GM18511 (cell line): ENCODE data around the gene IGFLR1.

Source experiments
- ATAC-seq: cut with Tn5 transposase; IDR thresholded peaks from one replicate; pipeline ENCODE4 v1.9.1; 2021; ENCODE audit warnings: mild to moderate bottlenecking, moderate library complexity; ENCODE audit not compliant: unreplicated experiment

The IGFLR1 gene

DNA sequence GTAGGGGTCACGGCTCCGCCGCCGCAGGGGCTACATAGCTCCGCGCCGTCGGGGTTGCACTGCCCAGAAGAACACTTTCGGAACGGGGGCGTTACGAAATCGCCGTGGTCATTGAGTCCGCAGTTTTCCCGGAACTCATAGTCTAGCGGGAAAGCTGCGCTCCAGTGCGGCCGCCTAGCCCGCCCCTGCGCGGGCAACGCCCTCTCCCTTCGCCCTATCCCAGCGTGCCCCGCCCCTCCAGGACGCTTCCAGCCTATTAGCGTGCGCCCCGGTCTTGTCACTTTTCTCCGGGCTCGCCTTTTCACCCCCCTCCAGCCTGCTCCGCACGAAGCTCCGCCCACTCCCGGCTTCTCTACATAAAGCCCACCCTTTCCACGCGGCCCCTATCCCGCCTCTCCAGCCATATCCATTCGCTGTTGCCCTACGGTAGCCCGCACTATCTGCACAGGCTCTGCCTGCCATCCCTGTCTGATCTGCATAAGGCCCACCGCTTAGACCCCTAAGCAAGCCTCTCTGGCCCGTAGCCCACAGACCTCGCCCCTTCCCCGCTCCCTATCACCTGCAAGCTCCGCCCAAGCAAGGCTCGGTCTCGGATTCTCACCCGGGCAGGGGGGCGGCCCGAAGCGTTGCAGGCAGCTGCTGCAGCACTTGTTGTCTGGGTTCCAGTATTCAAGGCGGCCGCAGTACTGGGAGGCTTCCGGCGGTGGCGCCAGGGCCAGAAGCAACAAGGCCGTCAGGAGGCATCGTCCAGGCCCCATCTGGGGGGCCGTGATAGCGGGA is 1.6 kb downstream of the IGFLR1 start:
- ATAC-seq = peak; percentile 65

DNA sequence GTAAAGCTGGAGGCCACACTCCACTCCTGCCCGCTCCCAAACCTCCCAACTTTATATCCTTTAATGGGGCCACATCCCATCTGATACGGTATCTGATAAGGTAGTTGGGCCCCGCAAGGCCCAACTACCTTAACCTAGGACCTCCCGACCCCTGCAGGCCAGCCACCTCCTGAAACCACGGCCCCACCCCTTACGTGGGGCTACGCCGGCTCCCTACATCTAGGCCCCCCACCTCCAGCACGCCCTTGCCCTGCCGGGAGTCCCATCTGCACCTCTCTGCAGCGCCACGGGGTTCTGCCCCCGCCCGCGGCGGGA is 2.2 kb downstream of the IGFLR1 start:
- ATAC-seq = peak; percentile 13

- no peak for ATAC-seq
Measured at GRCh38 chr19:35739275-35740107, 2.8 kb downstream of the IGFLR1 start.

DNA sequence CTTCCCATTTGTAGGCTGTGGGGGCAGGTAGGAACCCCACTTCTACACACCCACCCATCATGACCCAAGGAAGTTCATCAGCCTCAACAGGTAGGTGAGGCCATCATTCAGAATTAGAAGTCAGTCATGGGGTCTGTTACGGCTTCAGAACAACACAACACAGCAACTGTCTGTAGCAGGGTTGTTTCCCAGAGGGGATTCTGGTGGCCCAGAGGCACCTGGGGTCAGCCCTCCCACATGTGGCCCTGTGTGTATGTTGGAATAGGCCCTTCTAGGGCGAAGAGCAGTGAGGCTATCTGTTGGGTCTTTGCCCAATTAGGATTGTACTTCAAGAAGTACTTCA is 3.4 kb downstream of the IGFLR1 start:
- ATAC-seq = no peak

DNA sequence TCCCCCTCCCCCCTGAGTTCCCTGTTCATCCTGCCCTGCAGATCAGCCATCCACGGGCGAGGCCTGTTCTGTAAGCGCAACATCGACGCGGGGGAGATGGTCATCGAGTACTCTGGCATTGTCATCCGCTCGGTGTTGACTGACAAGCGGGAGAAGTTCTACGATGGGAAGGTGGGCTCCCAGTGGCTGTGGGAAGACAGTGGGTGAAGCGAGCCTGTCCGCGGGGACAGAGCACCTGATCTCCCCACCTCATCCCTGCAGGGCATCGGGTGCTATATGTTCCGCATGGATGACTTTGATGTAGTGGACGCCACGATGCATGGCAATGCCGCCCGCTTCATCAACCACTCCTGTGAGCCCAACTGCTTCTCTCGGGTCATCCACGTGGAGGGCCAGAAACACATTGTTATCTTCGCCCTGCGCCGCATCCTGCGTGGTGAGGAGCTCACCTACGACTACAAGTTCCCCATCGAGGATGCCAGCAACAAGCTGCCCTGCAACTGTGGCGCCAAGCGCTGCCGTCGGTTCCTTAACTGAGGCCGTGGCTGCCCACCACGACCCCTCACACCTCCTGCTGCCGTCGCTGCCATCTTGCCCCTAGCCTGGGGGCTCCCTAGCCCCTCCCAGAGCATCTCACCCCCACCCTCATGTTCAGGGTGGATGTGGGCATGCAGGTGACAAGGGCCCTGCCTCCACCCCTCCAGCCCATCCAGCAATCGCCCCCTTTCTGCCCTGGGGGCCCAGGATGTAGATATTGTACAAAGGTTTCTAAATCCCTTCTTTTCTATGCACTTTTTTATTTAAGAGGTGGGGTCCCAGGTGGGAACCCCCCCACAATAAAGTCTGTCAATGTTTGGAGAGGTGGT is 4.0 kb downstream of the IGFLR1 start:
- ATAC-seq = no peak

- ATAC-seq = no peak
Measured at GRCh38 chr19:35736913-35737886, 5.1 kb downstream of the IGFLR1 start.

DNA sequence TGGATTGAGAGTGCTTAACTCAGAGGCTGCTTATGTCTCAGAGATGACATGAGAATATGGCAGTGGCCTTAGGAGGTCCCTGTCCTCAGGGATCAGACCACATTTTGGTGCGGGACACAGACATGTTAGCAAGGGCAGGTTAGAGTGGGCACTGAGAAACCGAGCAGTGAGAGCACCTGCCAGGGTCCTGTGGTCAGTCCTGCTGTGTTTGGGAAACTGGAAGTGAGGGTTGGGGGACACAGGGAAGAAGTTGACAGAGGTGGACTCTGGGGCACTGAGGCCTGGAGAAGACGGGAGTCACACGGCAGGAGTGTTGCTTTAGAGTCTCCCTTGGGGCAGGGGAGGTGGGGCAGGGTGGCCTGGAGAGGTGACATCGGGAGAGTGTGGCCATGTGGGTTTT is 7.4 kb downstream of the IGFLR1 start:
- no peak for ATAC-seq

DNA sequence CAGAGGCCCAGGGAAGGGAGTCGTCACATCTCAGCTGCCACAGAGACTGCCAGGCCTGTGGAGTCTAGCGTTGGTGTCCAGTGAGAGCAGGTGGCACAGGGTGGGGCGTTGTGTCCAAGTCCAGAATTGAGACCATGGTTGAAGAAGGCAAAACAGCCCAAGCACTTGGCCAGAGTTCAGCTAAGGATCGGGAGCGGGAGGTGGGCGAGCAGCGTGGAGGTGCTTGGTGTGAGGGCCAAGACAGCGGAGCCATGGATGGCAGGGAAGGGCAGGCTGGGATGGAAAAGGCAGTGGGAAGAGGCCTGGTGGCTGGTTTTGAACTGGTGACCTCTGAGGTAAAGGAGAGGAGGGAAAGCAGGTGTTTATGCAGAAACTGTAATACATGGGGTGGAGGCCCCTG is 8.0 kb downstream of the IGFLR1 start:
- ATAC-seq = no peak

GRCh38 chr19:35733180-35734125 is 8.8 kb downstream of the IGFLR1 start:
- ATAC-seq = no peak

GRCh38 chr19:35732540-35733179 is 9.6 kb downstream of the IGFLR1 start:
- no peak for ATAC-seq

GRCh38 chr19:35731779-35732405 is 10.4 kb downstream of the IGFLR1 start:
- ATAC-seq = no peak

- no peak for ATAC-seq
Measured at GRCh38 chr19:35731353-35731752, 10.9 kb downstream of the IGFLR1 start.

GRCh38 chr19:35730326-35730725 is 11.9 kb downstream of the IGFLR1 start:
- no peak for ATAC-seq

- no peak for ATAC-seq
Measured at GRCh38 chr19:35729763-35730162, 12.5 kb downstream of the IGFLR1 start.

GRCh38 chr19:35729021-35729420 is 13.2 kb downstream of the IGFLR1 start:
- ATAC-seq = no peak

DNA sequence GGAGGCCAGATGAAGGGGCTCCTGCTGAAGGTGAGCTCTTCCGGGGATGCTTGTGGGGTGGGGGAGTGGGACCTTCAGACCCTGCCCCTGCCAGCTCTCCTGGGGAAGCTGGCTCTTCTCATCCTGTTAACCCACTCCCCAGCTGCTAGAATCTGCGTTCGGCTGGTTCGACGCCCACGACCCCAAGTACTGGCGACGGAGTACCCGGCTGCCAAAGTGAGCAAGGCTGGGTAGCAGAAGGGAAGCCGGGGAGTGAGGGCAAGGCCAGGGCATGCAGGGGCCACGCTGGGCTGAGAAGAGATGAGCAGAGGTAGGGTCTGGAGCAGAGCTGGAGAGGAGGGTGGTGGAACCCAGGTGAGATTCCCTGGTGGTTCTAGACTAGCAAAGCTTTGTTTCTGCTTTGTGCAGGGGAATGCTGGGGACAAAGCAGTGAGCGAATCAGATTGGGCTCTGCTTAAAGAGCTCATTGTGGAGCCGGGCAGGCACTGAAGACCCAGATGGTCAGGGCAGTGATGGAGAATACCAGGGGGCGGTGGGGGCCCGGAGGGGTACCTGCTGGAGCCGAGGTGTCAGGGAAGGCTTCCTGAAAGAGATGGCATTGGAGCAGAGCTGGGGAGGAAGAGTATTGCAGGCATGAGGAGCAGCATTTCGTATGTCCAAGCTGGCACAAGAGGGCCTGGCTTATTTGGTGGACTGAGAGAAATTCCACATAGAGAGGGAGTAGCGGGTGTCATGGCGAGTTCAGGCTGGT is 14.1 kb downstream of the IGFLR1 start:
- ATAC-seq = no peak

GRCh38 chr19:35727053-35727955 is 14.9 kb downstream of the IGFLR1 start:
- no peak for ATAC-seq
